Hepatocyte (in vitro differentiated cells): ENCODE data around the gene CPSF3. TPM values are rescaled to one million over a fixed set of nuclear protein-coding genes. Genes with fewer than 3 reads are reported as not detected.

Experiments used
- DNase-seq: peaks from one replicate; pipeline ENCODE4 v3.0.0-alpha.2; 2016; ENCODE audit warnings: low spot score
- H2AFZ ChIP-seq: fragments of 200-600 bp; sonication (generic); 2 replicates; pipeline ENCODE4 v1.6.0; 2016; ENCODE audit warnings: antibody characterized with exemption, mild to moderate bottlenecking
- H3K27ac ChIP-seq: fragments of 200-600 bp; sonication (generic); 2 replicates; pipeline ENCODE4 v1.5.1; 2016; ENCODE audit warnings: mild to moderate bottlenecking
- H3K27me3 ChIP-seq: fragments of 200-600 bp; sonication (generic); 2 replicates; pipeline ENCODE4 v1.6.1; 2016
- H3K36me3 ChIP-seq: fragments of 200-600 bp; sonication (generic); replicated peaks from 2 replicates; pipeline ENCODE4 v1.5.1; 2016; ENCODE audit warnings: low read depth; ENCODE audit not compliant: insufficient read depth
- H3K4me1 ChIP-seq: fragments of 200-600 bp; sonication (generic); 2 replicates; pipeline ENCODE4 v1.5.1; 2016; ENCODE audit warnings: mild to moderate bottlenecking, moderate library complexity; ENCODE audit not compliant: insufficient read depth
- H3K4me2 ChIP-seq: fragments of 200-600 bp; sonication (generic); 2 replicates; pipeline ENCODE4 v1.6.0; 2016
- H3K4me3 ChIP-seq: fragments of 200-600 bp; sonication (generic); 2 replicates; pipeline ENCODE4 v1.5.1; 2016; ENCODE audit warnings: mild to moderate bottlenecking
- H3K79me2 ChIP-seq: fragments of 200-600 bp; sonication (generic); 2 replicates; pipeline ENCODE4 v1.6.0; 2017; ENCODE audit warnings: mild to moderate bottlenecking
- H3K9me2 ChIP-seq: fragments of 200-600 bp; sonication (generic); replicated peaks from 2 replicates; pipeline ENCODE4 v1.6.0; 2017; ENCODE audit warnings: mild to moderate bottlenecking; ENCODE audit not compliant: insufficient read depth
- H3K9me3 ChIP-seq: fragments of 200-600 bp; sonication (generic); 2 replicates; pipeline ENCODE4 v1.5.1; 2016; ENCODE audit warnings: low read depth, mild to moderate bottlenecking
- H4K20me1 ChIP-seq: fragments of 200-600 bp; sonication (generic); 2 replicates; pipeline ENCODE4 v1.6.0; 2016; ENCODE audit warnings: mild to moderate bottlenecking; ENCODE audit not compliant: insufficient read depth, poor library complexity, severe bottlenecking
- EZH2 ChIP-seq: fragments of 200-600 bp; sonication (generic); IDR thresholded peaks from 2 replicates; pipeline ENCODE4 v1.6.1; 2016; ENCODE audit warnings: antibody characterized with exemption, mild to moderate bottlenecking, borderline replicate concordance
- EZH2phosphoT487 ChIP-seq: fragments of 200-600 bp; sonication (generic); IDR thresholded peaks from one replicate; pipeline ENCODE4 v1.6.1; 2018; ENCODE audit warnings: antibody characterized with exemption, mild to moderate bottlenecking, low read depth, moderate library complexity; ENCODE audit not compliant: unreplicated experiment, severe bottlenecking
- WGBS: methylation state at CpG from one replicate; pipeline ENCODE4 v1.1.6; 2016; ENCODE audit warnings: low lambda C conversion rate; ENCODE audit errors: missing lambda C conversion rate; 5-methylcytosine and 5-hydroxymethylcytosine counted together
- polyA plus RNA-seq: library from polyadenylated mRNA; unstranded; fragments of >200 nt; fragmentation: Nextera tagmentation; extraction: Ambion mirVana; gene quantifications from 2 replicates; pipeline ENCODE4 v1.2.1, GENCODE V29; 2016
- total RNA-seq: library from RNA; depleted of rRNA; stranded (reverse); fragments of >200 nt; gene quantifications from 2 replicates; pipeline ENCODE4 v1.2.3, GENCODE V29; 2014
- TF ChIP-seq, protein P1 (sequence below): fragments of 200-600 bp; sonication (generic); IDR thresholded peaks from 2 replicates; pipeline ENCODE4 v1.5.1; 2016; ENCODE audit warnings: antibody characterized with exemption, mild to moderate bottlenecking; ENCODE audit not compliant: poor library complexity

Gene CPSF3
- total and polyA plus RNA-seq, 2 experiments from 2014 or later = 23.9 to 38.7 TPM

DNA sequence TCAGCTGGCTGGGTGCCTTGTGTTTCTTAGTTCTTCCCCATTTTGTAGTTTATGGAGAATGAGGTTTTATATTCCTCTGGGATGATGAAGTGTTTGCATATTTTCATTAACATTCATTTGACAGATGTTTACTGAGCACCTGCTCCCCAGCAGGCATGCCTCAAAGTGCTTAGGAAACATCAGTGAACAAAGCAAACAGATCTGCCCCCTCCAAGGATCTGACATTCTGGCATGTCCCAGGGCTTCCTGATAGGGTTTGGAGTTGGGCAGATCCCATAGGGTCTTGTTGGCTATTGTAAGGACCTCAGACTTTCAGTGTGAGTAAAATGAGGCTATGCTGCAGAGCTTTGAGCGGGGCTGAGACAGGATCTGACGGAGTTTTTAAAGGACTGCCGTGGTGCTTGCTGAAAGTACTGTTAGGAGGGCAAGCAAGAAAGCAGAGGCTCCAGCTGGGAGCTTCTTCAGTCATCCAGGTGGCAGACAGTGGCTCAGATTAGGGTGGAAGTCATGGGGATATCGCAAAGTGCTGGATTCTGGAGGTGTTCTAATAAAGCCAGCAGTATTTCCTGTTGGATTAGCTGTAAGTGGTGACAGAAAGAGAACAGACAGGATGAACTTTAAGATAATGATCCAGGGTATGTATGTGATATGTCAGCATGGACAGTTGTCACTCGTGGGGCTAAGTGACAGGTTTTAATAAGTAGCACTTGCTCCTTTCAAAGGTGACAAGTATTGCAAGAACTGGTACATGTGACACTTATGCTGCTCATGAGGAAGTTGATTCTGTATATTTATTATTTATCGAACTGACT lies 39.6 kb downstream of the CPSF3 start:
- H3K36me3 ChIP-seq = no peaks in the 10 kb centered on the region
- WGBS = 83% methylated on average over 6 of the region's 6 CpGs

DNA sequence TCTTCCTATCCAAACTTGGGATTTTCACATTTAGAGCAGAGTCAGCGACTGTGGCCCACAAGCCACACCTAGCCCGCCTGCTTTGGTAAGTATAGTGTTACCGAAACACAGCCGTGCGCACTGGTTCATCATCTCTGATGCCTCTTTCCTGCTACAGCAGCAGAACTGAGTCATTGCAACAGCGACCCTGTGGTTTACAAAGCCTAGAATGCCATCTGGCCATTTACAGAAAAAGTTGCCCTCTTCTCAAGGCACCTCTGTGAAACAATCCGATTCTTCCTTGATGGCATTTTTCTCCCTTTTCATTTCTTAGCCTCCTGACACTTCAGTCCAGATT lies 40.2 kb downstream of the CPSF3 start:
- Histone ChIP-seq H3K27ac (no peak overlapping the region), H3K9me3 (no peaks in the 10 kb centered on the region), H3K36me3 (no peaks in the 10 kb centered on the region), H3K4me3 (no peak overlapping the region), H3K79me2 (no peaks in the 10 kb centered on the region), H3K4me2 (no peak overlapping the region), H3K27me3 (no peaks in the 10 kb centered on the region), H2AFZ (no peak overlapping the region), H3K4me1 (no peaks in the 10 kb centered on the region), H4K20me1 (no peaks in the 10 kb centered on the region), H3K9me2 (no peaks in the 10 kb centered on the region)
- TF ChIP-seq EZH2 (no peak), EZH2phosphoT487 (no peak)
- TF ChIP-seq, protein P1, sequence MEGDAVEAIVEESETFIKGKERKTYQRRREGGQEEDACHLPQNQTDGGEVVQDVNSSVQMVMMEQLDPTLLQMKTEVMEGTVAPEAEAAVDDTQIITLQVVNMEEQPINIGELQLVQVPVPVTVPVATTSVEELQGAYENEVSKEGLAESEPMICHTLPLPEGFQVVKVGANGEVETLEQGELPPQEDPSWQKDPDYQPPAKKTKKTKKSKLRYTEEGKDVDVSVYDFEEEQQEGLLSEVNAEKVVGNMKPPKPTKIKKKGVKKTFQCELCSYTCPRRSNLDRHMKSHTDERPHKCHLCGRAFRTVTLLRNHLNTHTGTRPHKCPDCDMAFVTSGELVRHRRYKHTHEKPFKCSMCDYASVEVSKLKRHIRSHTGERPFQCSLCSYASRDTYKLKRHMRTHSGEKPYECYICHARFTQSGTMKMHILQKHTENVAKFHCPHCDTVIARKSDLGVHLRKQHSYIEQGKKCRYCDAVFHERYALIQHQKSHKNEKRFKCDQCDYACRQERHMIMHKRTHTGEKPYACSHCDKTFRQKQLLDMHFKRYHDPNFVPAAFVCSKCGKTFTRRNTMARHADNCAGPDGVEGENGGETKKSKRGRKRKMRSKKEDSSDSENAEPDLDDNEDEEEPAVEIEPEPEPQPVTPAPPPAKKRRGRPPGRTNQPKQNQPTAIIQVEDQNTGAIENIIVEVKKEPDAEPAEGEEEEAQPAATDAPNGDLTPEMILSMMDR = no peak
- 81% methylated on average over 7 of the region's 7 CpGs for WGBS
- DNase-seq = no peak

More for the DNA sequence above, 39.6 kb downstream of the CPSF3 start:
- Histone ChIP-seq H2AFZ (no peak overlapping the region), H3K27me3 (no peaks in the 10 kb centered on the region), H4K20me1 (no peaks in the 10 kb centered on the region), H3K9me3 (no peaks in the 10 kb centered on the region), H3K4me2 (no peak overlapping the region), H3K4me3 (no peak overlapping the region), H3K27ac (no peak overlapping the region), H3K9me2 (no peaks in the 10 kb centered on the region), H3K4me1 (no peaks in the 10 kb centered on the region), H3K79me2 (no peaks in the 10 kb centered on the region)
- TF ChIP-seq EZH2phosphoT487 (no peak), EZH2 (no peak)
- DNase-seq = no peak

DNA sequence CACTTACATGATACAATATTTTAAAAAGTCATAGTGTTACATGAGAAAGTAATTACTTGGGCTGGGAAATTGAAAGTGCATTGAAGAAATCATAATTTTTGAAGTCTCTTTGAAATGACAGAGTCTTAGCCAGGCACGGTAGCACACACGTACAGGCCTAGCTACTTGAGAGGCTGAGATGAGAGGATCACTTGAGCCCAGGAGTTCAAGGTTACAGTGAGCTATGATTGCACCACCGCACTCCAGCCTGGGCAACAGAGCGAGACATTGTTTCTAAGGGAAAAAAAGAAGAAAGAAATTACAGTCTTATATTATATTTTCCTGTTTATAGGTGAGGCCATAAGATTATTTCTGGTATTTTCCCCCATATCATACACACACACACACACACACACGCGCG lies 41.7 kb downstream of the CPSF3 start:
- no peaks in the 10 kb centered on the region for H3K79me2 ChIP-seq
- H3K4me1 ChIP-seq = no peaks in the 10 kb centered on the region
- no peaks in the 10 kb centered on the region for H3K27me3 ChIP-seq
- no peaks in the 10 kb centered on the region for H3K9me2 ChIP-seq
- no peaks in the 10 kb centered on the region for H3K9me3 ChIP-seq
- TF ChIP-seq EZH2phosphoT487 = no peak
- no peak for TF ChIP-seq EZH2
- TF ChIP-seq, protein P1 = no peak
- no peaks in the 10 kb centered on the region for H4K20me1 ChIP-seq
- H3K4me3 ChIP-seq = no peak overlapping the region
- WGBS = 81% methylated on average over 7 of the region's 7 CpGs
- no peak for DNase-seq
- no peak overlapping the region for H3K27ac ChIP-seq
- no peaks in the 10 kb centered on the region for H3K36me3 ChIP-seq
- no peak overlapping the region for H2AFZ ChIP-seq
- no peak overlapping the region for H3K4me2 ChIP-seq

DNA sequence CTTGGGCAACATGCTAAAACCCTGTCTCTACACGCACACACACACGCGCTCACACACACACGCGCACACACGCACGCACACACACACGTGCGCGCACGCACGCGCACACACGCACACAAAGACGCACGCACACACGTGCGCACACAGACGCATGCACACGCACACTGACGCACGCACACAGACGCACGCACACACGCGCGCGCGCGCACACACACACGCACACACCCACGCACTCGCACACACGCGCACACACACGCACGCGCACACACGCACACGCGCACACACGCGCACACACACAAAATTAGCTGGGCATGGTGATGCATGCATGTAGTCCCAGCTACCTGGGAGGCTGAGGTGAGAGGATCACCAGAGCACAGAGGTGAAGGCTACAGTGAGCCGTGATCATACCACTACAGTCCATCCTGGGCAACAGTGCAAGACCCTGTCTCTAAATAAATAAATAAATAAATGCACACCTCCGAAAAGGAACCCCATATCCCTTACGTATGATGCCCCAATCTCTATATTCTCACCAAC lies 42.8 kb downstream of the CPSF3 start:
- Histone ChIP-seq H3K27ac (no peak overlapping the region), H2AFZ (no peak overlapping the region), H3K4me2 (no peak overlapping the region), H3K4me3 (no peak overlapping the region), H3K27me3 (no peaks in the 10 kb centered on the region), H3K36me3 (no peaks in the 10 kb centered on the region), H4K20me1 (no peaks in the 10 kb centered on the region), H3K79me2 (no peaks in the 10 kb centered on the region), H3K4me1 (no peaks in the 10 kb centered on the region), H3K9me3 (no peaks in the 10 kb centered on the region), H3K9me2 (no peaks in the 10 kb centered on the region)
- DNase-seq = no peak
- TF ChIP-seq, protein P1 = no peak
- TF ChIP-seq EZH2 (no peak), EZH2phosphoT487 (no peak)
- WGBS = 96% methylated on average over 22 of the region's 46 CpGs
